DMS153 treated with DMSO at 0.1 percent for 48 hours (cell line): Measurements from ENCODE around the gene PLAGL2.
"Not testable (repeated sequence)": the region's sequence is repeated elsewhere in the genome, so short reads cannot be mapped to it uniquely, and the experiment has no call there.

Source experiments
- DNase-seq: peaks from one replicate; lab custom pipeline; 2025; ENCODE audit not compliant: unreplicated experiment; lab: John Stamatoyannopoulos, UW

Gene PLAGL2, protein sequence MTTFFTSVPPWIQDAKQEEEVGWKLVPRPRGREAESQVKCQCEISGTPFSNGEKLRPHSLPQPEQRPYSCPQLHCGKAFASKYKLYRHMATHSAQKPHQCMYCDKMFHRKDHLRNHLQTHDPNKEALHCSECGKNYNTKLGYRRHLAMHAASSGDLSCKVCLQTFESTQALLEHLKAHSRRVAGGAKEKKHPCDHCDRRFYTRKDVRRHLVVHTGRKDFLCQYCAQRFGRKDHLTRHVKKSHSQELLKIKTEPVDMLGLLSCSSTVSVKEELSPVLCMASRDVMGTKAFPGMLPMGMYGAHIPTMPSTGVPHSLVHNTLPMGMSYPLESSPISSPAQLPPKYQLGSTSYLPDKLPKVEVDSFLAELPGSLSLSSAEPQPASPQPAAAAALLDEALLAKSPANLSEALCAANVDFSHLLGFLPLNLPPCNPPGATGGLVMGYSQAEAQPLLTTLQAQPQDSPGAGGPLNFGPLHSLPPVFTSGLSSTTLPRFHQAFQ

GRCh38 chr20:32207626-32208498, at the start of gene PLAGL2, which contains the start of gene POFUT1:
Gene PLAGL2, minus strand, starts transcription at chr20:32207743. Its CDS starts 5,565 bp downstream, at chr20:32202178.
Gene POFUT1, plus strand, starts transcription at chr20:32207880. Its CDS starts 62 bp downstream, at chr20:32207942.
- DNase-seq: peak; percentile 72

GRCh38 chr20:32252189-32252588, 44.6 kb upstream of the PLAGL2 start:
- no peak for DNase-seq

DNA sequence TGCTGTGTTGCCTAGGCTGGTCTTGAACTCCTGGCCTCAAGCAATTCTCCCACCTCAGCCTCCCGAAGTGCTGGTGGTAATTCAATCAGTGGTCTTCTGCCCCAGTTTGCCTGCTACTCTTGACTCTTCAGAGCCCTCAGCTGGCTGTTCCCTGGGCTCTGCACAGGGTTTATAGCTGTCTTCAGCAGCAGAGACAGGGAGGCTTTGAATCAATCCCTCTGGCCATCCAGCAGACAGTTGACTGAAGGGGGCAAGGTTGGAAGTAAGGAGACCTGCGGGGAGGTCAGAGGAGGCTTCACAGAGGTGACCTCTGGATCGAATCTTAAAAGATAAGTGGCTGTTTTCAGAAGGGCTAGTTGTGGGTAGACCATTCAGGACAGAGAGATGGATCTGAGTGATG, 43.9 kb upstream of the PLAGL2 start:
- no peak for DNase-seq

DNA sequence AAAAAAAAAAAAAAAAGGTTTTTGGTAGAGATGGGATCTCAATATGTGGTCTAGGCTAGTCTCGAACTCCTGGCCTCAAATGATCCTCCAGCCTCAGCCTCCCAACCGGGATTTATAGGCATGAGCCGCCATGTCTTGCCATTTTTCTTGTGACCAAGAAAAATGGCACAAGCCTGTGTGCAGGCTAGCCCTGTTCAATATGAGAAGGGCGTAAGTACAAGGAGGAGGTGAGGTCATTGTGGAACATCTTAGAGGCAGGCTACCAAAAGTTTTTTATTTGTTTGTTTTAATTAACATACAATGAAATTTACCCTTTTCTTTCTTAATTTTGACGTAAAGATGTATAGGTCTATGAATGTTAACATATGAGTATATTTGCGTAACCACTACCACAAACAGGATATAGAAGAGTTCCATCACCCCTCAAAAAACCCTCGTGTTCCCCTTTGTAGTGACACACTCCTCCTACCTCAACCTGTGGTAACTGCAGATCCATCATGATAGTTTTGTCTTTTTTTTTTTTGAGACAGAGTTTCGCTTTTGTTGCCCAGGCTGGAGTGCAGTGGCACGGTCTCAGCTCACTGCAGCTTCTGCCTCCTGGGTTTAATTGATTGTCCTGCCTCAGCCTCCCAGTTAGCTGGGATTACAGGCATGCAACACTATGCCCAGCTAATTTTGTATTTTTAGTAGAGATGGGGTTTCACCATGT, 41.6 kb upstream of the PLAGL2 start:
- no peak for DNase-seq

GRCh38 chr20:32248043-32248442, 40.5 kb upstream of the PLAGL2 start:
- DNase-seq: no peak

GRCh38 chr20:32246208-32246607, 38.7 kb upstream of the PLAGL2 start:
- DNase-seq: not testable (repeated sequence)

DNA sequence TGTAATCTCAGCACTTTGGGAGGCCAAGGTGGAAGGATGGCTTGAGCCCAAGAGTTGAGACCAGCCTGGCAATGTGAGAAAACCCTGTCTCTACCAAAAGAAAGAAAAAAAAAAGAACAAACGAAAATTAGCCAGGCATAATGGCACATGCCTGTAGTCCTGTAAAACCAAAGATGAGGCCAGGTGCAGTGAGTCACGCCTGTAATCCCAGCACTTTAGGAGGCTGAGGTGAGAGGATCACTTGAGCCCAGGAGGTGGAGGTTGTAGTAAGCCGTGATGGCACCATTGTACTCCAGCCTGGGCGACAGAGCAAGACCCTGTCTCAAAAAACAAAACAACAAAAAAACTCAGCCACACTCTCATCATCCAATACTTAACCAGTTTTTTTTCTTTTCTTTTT, 37.4 kb upstream of the PLAGL2 start:
- DNase-seq: no peak

- no peak for DNase-seq
Measured at GRCh38 chr20:32244150-32244823, 36.7 kb upstream of the PLAGL2 start.

DNA sequence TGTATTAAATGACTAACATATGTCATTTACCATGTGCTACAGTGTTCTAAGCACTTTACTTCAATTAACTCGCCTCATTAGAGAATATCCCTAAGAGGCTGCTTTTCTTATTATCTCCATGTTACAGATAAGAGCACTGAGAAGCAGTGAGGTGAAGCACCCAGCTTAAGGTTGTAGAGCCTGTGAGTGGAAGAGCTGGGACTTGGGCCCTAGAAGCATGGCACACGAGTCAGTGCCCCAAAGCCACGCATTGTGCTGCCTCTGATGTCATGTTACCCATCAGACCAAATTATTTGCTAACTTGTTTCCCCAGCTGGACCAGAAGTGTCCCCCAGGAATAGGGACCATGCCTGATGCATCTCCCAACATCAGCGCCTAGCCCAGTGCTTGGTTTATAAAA, 34.3 kb upstream of the PLAGL2 start:
- DNase-seq: no peak

GRCh38 chr20:32240205-32240604, 32.7 kb upstream of the PLAGL2 start:
- no peak for DNase-seq

- no peak for DNase-seq
Measured at GRCh38 chr20:32238483-32239425, 31.2 kb upstream of the PLAGL2 start.

DNA sequence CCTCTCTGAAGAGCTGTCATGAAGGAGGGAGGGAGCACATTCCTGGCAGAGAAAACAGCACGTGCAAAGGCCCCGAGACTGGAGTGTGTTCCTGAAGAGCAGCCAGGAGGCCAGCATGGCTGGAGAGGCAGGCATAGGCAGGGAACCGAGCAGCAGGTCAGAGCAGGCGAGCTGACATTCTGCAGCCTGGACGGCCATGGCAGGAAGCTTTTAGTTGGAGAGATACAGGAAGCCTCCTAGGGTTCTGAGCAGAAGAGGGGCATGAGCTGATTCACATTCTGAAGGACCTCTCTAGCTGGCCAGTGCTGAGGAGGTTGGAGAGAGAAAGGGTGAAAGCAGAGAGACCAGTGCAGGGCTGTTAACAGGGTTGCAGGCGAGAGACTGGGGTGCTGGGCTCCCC, 29.9 kb upstream of the PLAGL2 start:
- no peak for DNase-seq

DNA sequence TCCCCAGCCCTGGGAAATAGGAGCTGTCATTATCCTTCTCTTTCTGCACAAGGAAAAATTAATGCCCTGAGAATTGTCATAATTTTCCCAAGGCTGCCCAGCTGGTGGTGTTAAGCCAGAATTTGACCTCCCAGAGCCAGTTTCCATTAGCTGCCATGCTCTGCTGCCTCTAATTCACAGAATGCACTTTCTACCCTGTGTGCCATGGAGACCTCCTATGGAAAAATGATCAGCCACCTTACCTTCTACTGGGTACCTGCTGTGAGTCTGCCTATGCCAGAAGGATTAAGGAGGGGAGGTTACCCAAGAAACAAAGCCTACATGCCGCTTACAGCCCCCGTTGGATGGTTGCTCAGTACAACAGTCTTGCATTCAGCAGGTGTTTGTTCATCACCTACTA, 29.3 kb upstream of the PLAGL2 start:
- DNase-seq: no peak

DNA sequence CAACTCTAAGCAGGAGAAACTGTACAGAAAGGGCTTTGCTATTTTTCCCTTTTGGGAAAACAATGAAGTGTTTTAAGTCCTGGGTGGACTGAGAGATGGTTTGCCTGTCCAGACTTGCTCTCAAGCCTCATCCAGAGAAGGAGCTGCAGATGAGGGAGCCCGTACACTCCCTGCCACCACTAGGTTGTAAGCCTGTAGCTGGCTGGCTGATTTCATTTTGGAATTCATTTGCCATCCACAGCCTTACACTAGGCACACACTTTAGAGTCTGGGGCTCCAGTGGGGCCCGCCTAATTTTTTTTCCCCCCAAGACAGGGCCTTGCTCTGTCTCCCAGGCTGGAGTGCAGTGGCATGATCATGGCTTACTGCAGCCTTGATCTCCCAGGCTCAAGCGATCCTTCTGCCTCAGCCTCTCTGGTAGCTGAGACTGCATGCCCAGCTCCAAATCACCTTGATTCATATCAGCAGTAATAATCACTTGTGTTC, 28.5 kb upstream of the PLAGL2 start:
- no peak for DNase-seq

DNA sequence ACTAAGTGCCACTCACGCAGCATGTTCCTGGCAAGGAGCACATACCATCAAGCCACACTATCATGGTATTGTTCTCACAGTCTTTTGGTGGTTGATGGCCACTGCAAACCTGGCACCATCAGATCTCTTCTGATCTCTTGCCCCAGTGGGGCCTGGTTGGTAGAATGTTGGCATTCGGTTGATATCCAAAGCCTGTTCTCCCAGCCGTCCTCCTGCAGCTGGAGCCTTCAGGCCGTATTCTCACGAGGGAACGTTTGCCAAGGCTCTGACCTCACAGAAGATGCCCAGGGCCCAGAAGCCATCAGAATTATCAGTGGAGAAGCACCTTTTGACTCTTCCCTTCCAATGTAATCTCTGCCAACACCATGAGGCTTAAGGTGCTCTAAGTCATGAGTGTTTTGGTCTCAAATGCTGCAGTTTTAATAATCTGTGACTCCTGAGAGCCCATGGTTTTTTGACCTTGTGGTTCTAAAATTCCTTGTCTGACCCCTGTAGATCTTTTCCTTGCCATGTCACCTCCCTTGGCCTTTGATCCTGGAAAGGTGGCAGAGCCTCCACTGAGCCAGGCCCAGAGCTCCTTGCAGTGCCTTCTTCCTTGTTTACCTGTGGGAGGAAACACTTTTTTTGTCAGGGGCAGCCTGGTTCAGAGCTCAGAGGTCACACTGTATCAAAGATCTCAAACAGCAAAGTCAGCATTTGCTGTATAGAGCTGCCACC, 27.9 kb upstream of the PLAGL2 start:
- no peak for DNase-seq

- no peak for DNase-seq
Measured at GRCh38 chr20:32234135-32234808, 26.7 kb upstream of the PLAGL2 start.

- DNase-seq: no peak
Measured at GRCh38 chr20:32233286-32233685, 25.7 kb upstream of the PLAGL2 start.

GRCh38 chr20:32232326-32232886, 24.9 kb upstream of the PLAGL2 start:
- no peak for DNase-seq
